GDM1 (cell line): ENCODE results near the gene MFSD12.
"Not testable (repeated sequence)": the region's sequence is repeated elsewhere in the genome, so short reads cannot be mapped to it uniquely, and the experiment has no call there.

Experiments
- DNase-seq: peaks from one replicate; lab custom pipeline; 2025; lab: John Stamatoyannopoulos, UW

MFSD12 gene

DNA sequence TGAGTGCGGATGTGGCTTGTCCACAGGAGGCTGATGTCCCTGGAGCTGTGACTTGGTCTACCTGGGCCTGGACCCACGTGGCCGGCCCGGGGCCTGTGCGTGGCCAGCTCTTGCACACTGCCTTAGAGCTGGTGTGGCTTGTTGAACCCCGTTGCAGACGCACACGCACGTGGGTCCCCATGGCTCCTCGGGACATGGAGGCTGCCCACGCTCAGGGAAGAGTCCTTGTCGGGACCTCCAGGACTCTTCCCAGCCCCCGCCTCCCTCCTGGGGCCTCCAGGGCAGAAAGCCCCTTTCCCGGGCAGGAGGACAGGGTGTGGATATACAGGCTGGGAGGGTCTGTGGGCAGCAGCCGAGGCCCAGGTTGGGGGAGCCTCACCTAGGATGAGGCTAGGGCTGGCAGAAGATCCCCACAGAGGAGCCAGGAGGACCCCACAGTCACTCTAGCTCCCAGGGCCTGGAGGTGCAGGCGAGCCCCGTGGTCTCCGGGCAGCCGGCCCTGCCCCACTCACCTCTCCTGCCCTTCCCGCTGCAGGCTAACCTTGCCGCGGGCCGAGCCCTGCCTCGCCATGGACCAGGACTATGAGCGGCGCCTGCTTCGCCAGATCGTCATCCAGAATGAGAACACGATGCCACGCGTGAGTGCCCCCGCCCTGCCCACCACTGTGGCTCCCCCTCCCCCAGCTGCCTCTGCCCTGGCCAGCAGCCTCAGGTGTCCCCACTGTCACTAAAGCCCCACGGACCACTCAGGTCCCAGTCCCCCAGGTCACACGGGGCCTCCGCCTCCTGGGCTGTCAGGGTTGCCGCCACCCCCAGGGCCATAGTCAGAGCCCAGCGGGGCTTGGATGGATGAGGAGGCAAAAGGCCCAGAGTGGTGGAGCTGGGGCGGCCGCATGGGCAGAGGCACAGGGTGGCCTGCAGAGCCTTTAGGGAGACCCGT, 34.7 kb downstream of the MFSD12 start:
- no peak for DNase-seq

DNA sequence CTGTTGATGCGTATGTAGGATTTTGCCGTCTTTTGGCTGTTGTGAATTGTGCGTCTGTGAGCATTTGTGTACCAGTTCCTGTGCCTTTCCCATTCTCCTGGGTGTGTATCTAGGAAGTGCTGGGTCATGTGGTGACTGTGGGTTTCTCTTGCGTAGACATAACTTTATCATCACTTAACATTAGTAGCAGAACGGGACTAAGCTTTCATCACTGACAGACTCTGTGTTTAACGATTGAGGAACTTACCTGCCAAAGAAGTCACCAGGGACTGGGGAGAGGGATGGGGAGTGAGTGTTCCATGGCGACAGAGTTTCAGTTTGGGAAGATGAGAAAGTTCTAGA, 36.3 kb downstream of the MFSD12 start:
- no peak for DNase-seq

DNA sequence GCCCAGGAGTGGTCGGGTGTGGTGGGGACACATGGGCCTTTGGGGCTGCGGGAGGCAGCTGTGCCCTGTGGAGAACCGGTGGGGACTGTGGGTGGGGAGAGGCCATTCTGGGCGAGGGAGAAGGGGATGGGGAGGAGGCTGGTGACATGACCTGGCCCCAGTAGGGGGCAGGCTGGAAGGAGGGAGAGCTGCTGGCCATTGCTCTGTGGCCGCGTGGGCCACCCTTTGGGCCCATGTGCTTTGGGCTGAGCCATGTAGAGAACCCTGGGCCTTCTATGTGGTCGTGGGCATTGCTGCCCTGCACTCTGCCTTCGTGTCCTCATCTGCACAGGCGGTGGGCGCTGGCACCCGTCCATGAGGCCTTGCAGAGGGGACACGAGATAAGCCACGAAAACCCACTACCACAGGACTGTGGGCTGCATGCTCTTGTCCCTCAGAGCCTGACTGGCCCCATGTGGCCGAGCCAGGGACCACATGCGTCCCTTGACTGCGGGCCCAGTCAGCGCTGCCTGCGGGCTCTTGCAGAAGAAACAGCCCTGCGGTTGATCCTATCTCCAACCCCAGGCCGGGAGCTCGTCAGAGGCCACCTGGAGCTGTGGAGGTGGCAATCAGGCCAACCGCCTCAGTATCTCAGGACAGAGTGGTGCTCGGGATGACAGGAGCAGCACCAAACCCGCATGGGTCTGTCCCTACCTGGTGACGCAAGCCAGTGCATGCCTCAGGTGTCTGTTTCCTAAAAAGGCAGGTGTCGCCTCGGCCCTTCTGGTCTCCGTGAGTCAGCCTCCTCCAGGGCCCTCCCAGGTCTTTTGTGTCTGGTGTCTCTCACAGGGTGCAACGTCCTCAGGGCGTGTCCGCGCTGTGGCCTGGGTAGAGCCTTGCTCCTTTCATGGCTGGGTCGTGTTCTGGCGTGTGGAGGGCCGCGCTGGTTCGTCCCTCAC, 37.0 kb downstream of the MFSD12 start:
- no peak for DNase-seq

DNA sequence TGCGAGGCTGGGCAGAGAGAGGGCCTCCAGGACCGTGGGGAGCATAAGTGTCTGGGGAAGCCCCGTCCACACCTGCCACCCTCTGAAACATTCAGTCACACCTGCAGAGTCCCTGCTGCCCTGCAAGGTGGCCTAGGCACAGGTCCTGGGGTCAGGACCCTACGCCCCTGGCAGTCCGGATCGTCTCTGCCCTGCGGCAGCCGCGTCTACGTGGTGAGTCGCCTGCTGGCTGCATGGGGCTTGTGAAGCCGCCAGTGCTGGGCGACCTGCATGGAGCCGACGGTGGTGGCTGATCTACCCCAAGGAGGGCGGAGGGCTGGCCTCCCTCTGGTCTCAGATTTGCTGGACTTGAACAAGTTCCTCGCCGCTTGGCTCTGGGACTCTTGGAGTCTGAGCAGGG, 38.3 kb downstream of the MFSD12 start:
- DNase-seq, result no peak

DNA sequence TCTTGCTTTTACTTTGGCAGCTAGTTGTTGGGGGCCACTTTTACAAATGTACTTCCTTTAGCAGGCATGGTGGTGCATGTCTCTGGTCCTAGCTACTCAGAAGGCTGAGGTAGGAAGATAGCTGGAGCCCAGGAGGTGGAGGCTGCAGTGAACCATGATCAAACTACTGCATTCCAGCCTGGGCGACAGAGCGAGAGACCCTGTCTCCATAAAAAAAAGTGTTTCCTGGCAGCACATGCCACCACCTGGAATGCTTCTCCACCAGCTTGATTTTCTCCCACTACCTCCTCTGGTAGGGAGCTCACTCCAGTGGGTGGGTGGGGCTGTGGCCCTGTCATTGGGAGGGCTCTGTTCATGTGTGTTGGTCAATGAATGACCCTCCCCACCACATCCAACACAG, 38.7 kb downstream of the MFSD12 start:
- DNase-seq, result no peak

DNA sequence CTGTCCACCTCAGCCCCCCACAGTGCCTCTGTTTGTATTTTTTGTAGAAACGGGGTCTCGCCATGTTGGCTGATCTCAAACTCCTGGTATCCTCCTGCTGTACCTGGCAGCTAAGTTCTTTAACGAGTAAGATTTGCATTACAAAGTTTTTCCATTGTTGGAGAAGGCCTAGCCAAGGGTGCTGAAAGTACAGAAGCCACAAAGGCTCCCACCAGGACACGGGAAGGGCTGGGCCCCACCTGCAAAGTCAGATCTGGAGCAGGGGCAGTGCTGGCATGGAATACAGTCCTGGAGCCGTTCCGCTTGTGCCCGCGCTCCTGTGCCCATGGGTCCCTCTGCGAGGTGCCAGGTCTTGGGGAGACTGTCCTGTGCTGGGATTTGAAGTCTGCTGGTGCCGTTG, 39.1 kb downstream of the MFSD12 start:
- no peak for DNase-seq

DNA sequence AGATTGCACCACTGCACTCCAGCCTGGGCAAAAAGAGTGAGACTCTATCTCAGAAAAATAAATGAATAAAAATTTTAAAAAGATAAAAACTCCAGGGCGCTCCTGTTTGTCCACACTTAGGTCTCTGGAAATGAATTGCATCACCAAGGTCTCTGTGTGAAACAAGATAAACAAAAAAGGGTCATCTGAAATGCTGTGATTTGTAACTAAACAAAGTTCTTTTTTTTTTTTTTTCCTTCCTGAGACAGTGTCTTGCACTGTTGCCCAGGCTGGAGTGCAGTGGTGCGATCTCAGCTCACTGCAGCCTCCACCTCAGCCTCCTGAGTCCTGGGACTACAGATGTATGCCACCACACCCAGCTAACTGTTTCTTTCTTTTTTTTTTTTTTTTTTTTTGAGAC, 39.7 kb downstream of the MFSD12 start:
- DNase-seq, result no peak

DNA sequence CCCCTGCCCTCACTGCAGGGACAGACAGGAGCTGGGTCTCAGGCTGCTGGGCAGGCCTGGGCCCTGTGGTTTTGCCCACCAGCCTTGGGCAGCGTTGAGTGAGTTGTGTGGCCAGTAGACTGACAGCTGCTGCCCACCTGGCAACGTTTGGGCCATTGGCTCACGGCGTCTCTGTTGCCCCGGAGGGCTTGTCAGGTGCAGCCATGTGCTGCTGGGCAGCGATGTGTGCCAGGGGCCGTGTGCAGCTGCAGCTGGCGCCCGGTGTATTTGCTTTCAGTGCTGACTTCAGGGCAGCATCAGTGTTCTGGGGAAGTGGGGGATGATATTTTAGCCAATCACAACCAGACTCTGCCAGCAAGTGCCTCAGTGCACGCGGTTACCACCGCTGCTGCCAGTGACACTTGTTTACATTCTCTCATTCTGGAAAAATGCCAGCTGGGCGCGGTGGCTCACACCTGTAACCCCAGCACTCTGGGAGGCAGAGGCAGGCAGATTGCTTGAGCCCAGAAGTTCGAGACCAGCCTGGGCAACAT, 40.6 kb downstream of the MFSD12 start:
- no peak for DNase-seq

DNA sequence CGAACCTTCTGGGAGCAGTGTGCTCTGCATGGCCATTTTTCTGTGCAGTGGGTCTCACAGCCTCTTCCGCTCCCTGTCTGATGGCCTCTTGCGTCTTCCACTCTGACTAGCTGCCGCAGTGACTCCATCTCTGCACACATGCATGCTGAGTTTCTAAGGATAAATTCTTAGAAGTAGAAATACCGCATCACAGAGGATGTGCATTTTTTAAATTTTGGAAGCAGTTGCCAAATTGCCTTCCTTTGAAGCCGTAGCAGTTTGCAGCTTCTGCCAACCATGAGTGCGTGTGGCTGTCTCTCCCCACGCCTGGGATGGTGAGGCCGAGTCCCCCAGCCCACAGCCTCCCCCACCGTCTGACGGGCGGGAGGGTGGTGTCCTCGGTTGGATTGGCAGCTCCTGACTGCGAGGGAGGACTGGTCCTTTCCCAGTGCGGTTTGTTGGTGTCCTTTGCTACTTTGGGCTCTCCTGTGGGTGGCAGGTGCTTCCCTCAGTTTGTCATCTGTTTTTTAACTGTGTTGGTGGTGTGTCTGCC, 41.4 kb downstream of the MFSD12 start:
- no peak for DNase-seq

DNA sequence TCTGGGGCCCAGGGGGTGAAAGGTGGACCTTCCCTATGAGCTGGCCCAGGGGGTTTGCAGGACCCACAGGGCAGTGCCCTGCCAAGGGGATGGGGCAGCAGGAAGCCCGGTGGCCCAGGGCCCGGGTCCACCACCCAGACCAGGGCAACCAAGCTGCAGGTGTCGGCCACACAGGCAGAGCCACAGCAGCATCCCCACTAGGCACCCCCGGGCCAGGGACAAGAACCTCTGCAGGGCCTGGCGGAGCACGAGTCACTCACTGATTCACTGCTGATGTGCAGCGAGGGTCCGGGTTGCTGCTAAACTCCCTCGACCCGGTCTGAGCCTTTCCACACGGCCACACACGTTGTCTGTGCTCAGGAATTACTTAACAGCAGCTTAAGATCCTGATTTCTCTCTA, 42.5 kb downstream of the MFSD12 start:
- DNase-seq, result no peak

DNA sequence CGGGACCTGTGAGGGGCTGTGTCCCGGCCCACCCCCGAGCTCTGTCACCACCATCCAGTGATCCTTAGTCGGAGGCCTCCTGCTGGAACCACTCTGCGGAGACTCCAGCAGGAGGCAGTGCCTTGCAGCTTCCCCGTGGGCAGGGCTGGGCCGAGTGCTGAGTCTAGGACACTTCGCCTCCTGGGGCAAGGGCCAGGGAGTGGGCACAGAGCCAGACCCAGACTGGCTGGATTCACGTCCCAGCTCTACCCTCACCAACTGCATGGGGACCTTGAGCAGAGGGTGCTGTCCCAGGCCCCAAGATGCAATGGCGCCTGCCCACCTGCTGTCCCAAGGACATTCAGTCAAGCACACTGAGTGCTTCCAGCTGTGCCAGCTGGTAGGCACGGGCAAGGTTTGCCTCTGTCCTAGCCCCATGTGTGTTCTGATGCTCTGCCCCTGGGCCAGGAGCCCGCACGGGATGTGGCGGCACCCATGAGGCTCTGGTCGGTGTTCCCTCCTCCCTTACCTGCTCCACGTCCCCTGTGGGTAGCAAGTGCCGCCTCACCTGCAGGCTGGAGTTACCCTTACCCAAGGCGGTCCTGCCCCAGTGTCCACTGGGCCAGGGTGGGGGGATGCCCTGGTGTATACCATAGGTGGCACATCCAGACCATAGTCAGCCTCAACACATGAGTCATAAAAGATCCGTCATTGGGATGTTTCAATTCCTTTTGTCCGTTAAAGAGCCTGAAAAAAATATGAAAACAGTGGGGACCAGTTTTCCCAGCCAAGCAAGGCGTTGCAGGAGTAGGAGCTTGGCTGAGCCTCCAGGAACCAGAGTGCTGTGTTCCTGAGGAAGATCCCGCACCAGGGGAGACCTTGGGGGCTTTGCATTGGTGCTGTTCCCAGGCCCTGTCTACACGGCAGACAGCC, 43.9 kb downstream of the MFSD12 start:
- no peak for DNase-seq

DNA sequence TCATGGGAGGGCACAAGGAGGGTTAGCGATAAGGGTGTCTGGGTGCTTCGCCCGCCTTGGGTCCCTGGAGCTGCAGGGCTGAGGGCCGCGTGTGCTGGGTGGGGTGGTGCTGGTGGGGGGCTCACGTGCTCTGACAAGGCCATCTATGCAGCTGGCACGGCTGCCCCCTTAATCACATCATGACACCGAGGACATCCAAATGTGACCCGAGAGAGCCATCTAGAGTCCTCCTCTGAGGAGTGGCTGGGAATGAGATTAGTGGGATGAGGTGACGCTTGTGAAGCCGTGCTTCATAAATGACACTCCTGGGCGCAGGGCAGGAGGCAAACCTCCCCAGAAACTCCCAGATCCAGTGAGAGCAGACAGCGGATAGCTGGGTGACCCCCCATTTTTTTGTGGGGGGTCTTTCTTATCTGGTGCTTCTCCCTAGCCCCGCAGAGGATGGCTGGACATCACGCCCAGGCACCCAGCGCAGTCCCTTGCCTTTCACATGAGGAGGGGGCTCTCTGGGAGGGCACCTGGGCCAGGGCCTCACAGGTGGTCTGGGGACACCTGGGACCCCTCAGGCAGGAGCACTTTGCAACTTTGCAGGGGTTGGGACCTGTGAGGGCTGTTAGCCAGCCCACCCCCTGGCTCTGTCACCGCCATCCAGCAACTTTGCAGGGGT, 44.7 kb downstream of the MFSD12 start:
- no peak for DNase-seq

DNA sequence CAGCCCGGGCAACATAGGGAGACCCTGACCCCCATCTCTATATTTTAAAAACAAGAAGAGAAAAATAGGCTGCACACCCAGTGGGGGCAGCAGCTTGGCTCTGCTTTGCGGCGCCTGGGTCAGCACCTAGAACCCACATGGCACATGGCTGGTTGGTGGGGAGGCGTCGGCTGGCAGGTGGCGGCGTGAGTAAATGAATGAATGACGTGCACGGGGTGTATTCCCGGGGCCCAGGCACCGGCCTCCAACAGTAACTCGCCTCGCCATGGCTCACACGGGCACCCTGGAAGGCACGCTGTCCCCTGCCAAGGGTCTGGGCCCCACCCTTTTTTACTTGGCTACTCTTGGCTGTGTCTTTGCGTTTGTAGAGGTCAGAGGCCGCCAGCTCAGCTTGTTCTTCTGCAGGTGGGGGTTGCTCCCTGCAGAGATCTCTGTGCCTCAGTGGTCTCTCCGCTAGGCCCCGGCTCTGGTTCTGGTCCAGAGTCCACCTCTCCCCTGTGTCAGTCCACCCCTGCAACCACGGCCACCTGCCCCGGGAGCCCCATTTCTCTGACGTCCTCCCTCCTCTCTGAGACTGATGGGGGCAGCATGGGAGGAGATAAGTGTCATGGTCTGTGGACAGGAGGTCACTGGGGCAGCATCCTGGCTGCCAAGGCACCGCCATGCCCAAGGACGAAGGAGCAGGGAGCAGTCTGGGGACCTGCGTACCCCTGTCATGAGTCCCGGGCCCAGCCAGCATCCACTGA, 45.7 kb downstream of the MFSD12 start:
- DNase-seq, result no peak

DNA sequence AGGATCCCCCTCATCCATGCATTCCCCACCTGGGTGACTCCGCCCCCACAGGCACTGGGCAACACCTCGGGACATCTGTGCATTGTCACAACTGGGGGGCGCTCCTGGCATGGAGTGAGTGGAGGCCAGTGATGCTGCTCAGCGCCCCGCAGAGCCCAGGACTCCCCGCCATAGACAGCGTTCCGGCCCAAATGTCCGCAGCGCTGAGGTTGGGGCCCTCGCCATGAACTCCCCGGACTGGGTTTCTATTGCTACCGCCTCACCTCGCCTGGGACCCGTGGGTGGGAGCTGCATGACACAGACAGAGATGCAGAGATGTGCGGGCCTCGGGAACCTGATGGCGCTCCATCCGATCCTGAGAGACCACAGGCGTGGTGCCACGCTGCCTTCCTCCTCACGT, 46.7 kb downstream of the MFSD12 start:
- DNase-seq, result no peak

DNA sequence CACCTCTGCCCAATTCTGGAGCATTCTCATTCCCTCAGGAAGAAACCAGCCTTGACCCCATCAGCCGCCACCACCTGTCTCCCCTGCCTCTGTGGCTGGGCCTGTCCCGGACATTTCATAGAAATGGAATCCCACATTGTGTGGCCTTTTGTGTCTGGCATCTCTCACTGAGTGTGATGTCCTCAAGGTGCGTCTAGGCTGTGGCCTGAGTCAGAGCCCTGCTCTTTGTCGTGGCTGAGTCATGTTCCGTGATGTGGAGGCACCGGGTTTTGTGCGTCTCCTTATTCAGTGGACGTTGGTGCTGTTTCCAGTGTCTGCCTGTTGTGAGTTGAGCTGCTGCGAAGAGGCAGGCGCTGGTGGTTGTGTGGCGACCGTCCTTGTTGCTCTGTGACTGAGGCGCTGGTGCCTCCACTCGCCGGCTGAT, 47.8 kb downstream of the MFSD12 start:
- DNase-seq, result no peak

DNA sequence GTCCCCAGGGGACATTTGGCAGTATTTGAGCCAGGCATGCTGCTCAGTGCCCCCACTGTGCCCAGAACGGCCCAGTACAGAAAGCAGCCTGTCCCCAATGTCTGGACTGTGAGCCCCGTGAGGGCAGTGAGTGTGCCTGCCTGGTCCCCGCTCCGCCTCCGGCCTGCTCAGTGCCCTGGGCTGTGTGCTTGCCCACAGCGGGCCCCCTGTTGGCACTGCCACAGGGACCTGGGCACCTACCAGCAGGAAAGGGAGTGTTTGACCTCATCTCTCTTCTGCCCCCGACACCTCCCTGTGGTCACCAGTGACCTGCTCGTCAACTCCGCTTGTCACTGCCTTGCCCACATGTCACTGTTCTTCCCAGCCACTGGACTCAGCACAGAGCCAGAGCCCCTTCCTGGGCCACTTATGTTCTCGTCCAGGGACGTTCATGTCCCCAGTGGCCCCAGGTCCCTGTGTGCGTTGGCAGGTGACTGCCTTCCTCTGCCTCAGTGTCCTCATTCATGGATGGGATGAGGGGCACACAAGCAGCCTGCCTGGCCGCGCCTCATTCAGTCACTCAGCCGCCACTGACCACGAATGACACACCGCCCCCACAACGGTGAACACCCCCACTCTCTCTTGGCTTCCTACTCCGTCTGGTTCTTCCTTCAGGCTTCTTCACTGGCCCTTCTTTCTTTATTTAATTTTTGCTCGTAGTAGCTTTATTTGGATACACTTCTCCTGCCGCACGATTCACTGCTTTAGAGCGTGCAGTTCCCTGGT, 48.4 kb downstream of the MFSD12 start:
- DNase-seq, result no peak

DNA sequence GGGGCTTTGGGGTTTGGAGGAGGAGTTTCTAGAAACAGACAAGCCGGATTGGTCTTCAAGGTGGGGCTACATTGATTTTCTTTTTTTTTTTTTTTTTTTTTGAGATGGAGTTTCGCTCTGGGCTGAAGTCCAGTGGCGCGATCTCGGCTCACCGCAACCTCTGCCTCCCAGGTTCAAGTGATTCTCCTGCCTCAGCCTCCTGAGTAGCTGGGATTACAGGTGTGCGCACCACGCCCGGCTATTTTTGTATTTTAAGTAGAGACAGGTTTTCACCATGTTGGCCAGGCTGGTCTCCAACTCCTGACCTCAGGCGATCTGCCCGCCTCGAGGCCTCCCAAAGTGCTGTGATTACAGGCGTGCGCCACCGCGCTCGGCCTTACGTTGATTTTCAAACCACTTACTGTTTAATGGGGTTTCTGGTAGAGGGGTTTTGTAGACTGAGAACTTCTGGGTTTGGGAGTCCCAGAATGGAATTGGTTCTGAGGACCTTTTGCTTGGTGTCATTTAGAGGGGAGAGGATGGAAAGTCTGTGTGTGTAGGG, 49.2 kb downstream of the MFSD12 start:
- DNase-seq, result not testable (repeated sequence)

DNA sequence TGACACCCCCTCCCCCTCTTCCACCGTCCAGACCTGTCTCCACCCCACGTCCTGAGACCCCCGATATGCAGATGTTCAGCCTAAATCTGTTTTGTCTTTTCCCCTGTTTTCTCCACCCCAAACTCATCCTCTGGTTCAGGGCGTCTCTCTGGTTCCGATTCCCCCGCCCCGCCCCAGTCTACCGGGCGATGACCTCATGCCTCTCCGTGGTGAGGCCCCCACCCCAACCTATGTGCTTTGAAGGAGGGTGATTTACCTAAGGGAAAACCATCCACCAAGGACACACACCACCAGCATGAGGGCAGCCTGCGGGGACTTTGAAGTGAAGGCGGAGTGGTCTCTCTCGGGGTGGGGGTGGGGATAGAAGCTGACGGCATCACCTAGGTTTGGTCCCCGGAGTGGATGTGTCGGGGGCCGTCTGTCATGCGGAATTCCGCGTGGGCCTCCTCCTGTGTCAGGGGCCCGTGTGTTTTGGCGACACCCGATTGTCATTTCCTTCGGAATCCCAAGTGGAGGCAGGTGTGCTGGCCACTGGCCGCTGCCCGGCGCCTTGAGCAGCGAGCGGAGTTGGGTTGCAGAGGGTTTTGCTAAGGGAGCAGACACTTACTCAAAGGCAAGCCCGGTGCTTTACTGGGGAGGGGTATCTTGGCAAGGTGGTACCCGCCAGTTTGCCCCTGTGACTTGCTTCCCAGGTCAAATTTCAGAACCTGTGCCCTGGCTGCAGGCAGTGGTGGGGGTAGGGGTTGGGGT, 49.8 kb downstream of the MFSD12 start:
- DNase-seq, result no peak
